Fibroblast of mammary gland (primary cell): ENCODE measurements around the gene MEF2C.

ENCODE experiments used
- DNase-seq: peaks from one replicate; pipeline ENCODE4 v3.0.0-alpha.2; 2010; ENCODE audit warnings: low read depth
- H3K4me3 ChIP-seq: 2 replicates; pipeline ENCODE4 v1.5.1; 2011; ENCODE audit warnings: low read depth, mild to moderate bottlenecking, low read length, moderate library complexity; ENCODE audit not compliant: control insufficient read depth
- TF ChIP-seq, protein P1 (sequence below): conservative IDR thresholded peaks from 2 replicates; pipeline ENCODE4 v1.5.1; 2011; ENCODE audit warnings: low read depth, low read length, inconsistent platforms; ENCODE audit not compliant: control insufficient read depth, insufficient read depth

MEF2C gene

DNA sequence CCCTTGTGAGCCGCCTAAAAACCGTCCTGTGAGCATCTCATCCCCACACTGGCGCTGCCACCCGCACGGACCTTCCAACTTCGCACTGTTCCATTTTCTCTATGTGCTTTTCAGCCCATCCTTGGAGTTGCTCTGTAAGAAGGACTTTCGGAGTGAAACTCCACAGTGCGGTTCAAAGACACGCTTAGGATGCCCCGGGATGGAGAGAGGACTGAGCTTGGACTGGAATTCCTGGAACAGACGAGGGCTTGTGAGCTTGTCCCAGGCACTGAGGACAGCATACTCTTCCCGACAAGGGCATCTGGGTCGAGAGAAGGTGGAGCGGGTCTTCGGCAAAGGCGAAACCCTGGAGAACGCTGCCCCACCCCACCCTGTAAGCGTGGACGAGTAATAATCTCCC is 187.8 kb downstream of the MEF2C start:
- no peak overlapping the region for H3K4me3 ChIP-seq
- TF ChIP-seq, protein P1, sequence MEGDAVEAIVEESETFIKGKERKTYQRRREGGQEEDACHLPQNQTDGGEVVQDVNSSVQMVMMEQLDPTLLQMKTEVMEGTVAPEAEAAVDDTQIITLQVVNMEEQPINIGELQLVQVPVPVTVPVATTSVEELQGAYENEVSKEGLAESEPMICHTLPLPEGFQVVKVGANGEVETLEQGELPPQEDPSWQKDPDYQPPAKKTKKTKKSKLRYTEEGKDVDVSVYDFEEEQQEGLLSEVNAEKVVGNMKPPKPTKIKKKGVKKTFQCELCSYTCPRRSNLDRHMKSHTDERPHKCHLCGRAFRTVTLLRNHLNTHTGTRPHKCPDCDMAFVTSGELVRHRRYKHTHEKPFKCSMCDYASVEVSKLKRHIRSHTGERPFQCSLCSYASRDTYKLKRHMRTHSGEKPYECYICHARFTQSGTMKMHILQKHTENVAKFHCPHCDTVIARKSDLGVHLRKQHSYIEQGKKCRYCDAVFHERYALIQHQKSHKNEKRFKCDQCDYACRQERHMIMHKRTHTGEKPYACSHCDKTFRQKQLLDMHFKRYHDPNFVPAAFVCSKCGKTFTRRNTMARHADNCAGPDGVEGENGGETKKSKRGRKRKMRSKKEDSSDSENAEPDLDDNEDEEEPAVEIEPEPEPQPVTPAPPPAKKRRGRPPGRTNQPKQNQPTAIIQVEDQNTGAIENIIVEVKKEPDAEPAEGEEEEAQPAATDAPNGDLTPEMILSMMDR = no peak
- DNase-seq = no peak

DNA sequence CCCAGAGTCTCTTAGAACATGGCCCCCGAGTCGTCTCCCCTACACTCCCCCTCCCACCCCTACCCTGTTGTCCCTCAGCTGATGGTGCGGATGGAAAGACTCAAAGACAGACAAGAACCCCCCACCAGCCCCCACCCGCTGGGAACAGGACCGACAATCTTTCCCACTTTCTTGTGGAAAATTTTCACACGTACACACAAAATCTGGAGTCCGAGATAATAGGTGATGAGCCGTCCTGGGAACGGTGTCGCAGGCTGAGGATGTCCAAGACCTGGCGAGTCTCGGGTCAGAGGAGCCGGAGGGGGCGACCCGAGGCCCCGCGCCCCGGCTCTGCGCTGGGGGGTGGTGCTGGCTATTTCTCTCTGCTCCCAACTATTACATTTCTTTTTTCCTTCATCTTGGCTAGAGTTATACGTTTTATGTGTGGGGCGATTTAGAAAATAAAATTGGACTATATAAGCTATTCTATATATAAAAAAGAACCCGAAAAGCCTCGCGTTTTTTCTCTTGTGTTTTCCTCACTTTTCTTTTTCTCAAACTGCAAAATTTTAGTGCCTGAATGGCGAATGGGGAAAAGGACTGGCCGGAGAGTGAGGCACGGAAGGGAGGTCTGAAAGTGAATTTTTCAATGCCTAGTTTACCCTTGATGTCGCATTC is 188.8 kb downstream of the MEF2C start:
- no peak overlapping the region for H3K4me3 ChIP-seq
- no peak for DNase-seq
- TF ChIP-seq, protein P1 = no peak

DNA sequence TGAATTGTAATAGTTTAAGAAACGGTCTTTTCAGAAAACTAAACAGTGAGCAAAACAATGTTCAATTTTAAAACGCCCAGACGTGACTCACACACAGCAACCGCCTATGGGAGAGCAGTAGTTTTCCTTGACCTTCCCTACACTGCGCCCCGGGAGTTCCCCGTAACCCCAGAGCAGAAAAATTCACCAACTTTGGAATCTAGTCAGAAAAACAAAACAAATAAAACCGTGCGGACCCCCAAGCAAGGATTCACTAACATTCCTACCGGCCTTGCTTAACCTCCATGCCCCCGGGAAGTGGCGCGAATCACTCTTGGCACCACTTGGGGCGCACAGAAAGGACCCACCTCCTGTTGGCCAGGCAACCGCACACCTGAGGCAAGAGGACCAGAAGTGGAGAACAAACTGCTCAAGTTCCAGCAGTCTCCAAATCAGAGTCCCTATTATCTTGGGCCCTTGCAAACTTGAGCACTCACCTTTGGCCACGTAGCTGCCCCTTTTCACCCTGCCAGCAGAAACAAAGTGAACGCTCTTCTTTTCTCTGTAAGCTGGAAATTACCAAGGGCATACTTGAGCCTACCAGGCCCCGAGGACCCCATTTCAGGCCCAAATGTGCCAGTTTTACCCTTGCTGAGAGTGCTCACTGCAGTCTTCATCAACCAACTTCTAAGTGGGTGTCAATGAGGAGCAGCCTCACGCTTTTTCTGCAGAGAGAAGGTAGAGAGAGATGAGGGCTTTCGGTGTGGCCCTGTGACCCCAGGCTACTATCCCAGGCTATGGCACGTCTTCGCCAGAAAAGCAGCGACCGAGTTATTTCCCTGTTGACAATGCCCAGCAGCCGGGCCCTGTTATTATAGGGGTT is 189.7 kb downstream of the MEF2C start:
- H3K4me3 ChIP-seq = no peak overlapping the region
- no peak for DNase-seq
- TF ChIP-seq, protein P1 = no peak

DNA sequence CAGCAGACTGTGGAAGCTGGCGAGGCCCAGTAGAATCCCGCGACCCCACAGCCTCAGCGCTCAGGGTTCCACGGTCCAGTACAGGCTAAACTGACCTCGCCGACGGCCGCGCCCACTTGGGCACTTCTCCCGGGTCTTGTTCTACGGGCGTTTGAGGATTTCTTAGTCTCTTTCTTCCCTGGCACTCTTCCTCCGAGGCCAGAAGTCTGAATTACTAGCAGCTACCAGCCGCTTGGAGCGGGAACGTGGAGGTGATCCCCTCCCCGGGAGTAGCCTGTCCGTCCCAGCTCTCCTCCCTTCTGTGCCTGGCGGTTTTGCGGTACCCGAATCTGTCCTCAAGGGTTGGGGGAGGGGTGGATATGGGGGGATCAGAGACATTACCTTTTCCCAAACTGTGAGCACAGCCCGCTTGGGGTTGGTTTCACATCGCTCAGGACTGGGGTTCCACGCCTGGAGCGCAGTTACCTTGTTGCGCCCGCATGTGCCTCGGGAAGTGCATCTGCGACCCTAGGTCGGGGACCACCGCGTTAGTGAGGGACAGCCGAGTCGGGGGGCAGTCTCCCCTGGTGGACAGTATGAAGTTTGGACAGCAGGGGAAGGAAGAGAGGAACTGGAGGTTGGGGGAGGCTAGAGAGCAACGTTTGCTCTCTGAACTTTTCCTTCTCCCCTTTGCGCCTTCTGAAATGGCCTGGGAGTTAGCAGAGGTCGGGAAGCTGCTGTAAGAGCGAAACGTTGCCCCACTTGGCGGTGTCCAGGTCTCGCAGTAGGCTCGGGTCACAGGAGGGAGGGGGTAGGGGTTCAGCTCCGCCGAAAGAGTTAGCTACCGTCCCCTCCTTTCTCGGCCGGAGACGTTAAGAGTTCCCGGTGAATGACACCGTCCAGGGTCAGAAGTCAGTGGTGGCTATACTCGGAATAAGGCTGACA is 190.8 kb downstream of the MEF2C start:
- TF ChIP-seq, protein P1 = no peak
- no peak overlapping the region for H3K4me3 ChIP-seq
- no peak for DNase-seq

DNA sequence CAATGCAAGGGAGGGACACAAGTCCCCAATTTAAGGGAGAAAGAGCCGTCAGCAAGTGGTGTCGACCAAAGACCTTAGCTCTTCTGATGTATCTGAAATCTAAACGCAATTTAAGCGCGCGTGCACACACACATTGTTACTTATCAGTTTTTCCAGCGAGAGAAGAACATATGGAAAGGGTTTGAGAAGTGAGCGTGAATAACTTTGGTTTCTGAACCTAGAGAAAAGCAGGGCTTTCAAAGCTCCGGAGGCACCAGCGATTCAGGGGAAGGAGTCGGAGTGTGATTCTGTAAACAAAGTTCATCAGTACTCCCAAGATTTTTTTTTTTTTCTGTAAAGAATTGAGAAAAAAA is 191.8 kb downstream of the MEF2C start:
- H3K4me3 ChIP-seq = no peak overlapping the region
- no peak for DNase-seq
- TF ChIP-seq, protein P1 = no peak

DNA sequence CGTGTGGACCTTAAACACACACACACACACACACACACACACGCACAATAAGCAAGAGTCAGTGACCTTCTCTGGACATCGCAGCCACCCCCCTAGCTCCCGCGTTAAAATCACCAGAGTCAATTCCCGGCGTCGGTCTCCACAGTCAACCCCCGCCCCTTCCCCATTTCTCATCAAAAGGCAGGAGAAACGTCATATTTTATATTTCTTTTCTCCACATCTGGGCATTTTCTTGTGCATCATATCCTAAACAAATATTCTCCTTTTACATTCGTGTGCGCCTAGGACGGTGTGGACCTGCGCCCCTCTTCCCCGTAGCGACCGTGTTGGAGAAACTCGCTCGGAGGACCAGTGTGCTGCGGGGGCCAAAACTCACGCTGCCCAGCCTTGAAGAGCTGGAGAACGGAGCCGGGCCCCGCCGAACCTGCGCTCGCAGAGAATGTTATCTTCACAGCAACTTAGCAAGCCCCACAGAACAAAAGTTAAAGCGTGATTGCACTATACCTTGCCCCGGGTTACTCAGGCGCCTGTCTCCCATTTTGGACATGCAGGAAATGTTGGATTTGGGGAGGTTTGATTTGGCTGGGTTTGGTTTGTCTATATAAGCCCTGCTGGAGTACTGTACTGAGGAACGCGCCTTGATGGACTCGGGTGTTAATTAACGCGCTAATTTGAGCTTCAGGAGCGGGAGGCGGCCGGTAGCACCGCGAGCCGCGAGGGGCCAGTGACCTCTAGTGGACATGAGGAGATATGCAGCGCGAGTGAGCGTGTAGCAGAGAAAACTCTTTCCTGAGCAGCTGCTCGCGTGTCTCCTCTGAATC is 192.4 kb downstream of the MEF2C start:
- TF ChIP-seq, protein P1 = peak; percentile 95
- H3K4me3 ChIP-seq = no peak overlapping the region
- DNase-seq = peak; percentile 56
